GM21390 (cell line): Measurements from ENCODE around the gene TCAP.

Experiments
- ATAC-seq: cut with Tn5 transposase; IDR thresholded peaks from one replicate; pipeline ENCODE4 v1.9.1; 2021; ENCODE audit not compliant: unreplicated experiment

The TCAP gene

GRCh38 chr17:39666231-39666600 is 1.1 kb downstream of the TCAP start:
- ATAC-seq = no peak

- ATAC-seq = no peak
Measured at GRCh38 chr17:39666601-39667261, 1.6 kb downstream of the TCAP start.

- no peak for ATAC-seq
Measured at GRCh38 chr17:39667262-39667944, 2.3 kb downstream of the TCAP start.

- ATAC-seq = no peak
Measured at GRCh38 chr17:39667945-39668924, 3.1 kb downstream of the TCAP start, which contains the start of gene PNMT. TSS of gene PNMT (plus strand) at chr17:39668453. CDS start at chr17:39668476, 23 bp downstream.

- no peak for ATAC-seq
Measured at GRCh38 chr17:39669897-39670735, 5.0 kb downstream of the TCAP start.

- no peak for ATAC-seq
Measured at GRCh38 chr17:39670746-39671145, 5.6 kb downstream of the TCAP start.

- no peak for ATAC-seq
Measured at GRCh38 chr17:39671651-39672521, 6.7 kb downstream of the TCAP start.

GRCh38 chr17:39672522-39673334 is 7.6 kb downstream of the TCAP start:
- ATAC-seq = no peak

- ATAC-seq = no peak
Measured at GRCh38 chr17:39673335-39674081, 8.4 kb downstream of the TCAP start.

GRCh38 chr17:39674179-39674578 is 9.0 kb downstream of the TCAP start:
- no peak for ATAC-seq

- no peak for ATAC-seq
Measured at GRCh38 chr17:39674702-39675389, 9.7 kb downstream of the TCAP start.

GRCh38 chr17:39675390-39676082 is 10.4 kb downstream of the TCAP start:
- ATAC-seq = no peak

- ATAC-seq = no peak
Measured at GRCh38 chr17:39676198-39676819, 11.2 kb downstream of the TCAP start.

- no peak for ATAC-seq
Measured at GRCh38 chr17:39677072-39677471, 11.9 kb downstream of the TCAP start.

GRCh38 chr17:39677542-39678339 is 12.6 kb downstream of the TCAP start:
- ATAC-seq = no peak
